Vagina (tissue), 2 donors: Measurements from ENCODE around the gene AP2A1.

Experiments used
- POLR2A ChIP-seq, 2 donors: fragments of 450-650 bp; IDR thresholded peaks; one replicate each; pipeline ENCODE4 v1.6.1; 2017; ENCODE audit warnings: antibody characterized with exemption in 2 of 2, mild to moderate bottlenecking in 2 of 2, moderate library complexity in 2 of 2
- POLR2AphosphoS5 ChIP-seq, 2 donors: sonication (generic); formaldehyde crosslinking; IDR thresholded peaks; one replicate each; pipeline ENCODE4 v1.9.0; 2017; ENCODE audit warnings: antibody characterized with exemption in 2 of 2, mild to moderate bottlenecking in 2 of 2, low read depth in 1 of 2; ENCODE audit not compliant: insufficient read depth in 1 of 2

DNA sequence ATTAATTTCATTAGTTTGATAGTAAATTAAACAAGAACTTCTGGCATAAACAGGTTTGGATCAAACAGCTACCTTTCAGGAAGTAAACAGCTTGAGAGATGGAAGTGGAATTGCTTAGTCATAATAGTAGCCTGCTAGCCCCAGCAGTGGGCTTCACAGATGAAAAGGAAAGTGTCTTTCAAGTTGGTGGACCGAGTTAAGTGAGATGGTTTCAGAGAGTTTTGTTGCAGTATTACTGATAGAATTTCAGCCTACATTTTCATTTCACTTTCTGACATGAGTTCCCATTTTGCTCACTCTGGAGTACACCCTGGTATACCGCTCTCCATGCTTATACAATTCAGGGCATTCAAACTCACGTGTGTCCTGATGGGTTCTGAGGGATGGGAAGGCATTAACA, 82.1 kb downstream of the AP2A1 start:
- TF ChIP-seq POLR2A (IDR thresholded peaks at IDR 0.05), result no peak
- no peak for TF ChIP-seq POLR2AphosphoS5 (IDR thresholded peaks at IDR 0.05; ENCODE audit: insufficient read depth in 1 of 2, low read depth in 1 of 2)
